ENCODE results near the gene NTRK1. TPM values are rescaled to one million over a fixed set of nuclear protein-coding genes. Genes with fewer than 3 reads are reported as not detected.

The NTRK1 gene
- total and polyA plus RNA-seq, 2 donors (not counting 1 experiment from before 2014, with no cell fraction given) = not detected

GRCh38 chr1:156815961-156816422, 44.7 kb upstream of the NTRK1 start:
- Histone ChIP-seq H3K4me3 (ENCODE audit: control extremely low read depth in 1 of 5, extremely low read depth in 1 of 5, insufficient read depth in 1 of 5, low read depth in 2 of 5, low read length in 4 of 5) (peak overlapping the region in 1 of 5 experiments; percentile 47), H3K4me1 (ENCODE audit: control insufficient read depth in 2 of 2, insufficient read depth in 2 of 2, low read length in 2 of 2) (peaks cover 26 to 32% of the 10 kb centered on the region in 2 donors), H2AFZ (ENCODE audit: insufficient read depth, low read depth, low read length, poor library complexity, severe bottlenecking) (peak overlapping the region; percentile 80), H3K79me2 (ENCODE audit: control insufficient read depth, insufficient read depth, low read length) (no peaks in the 10 kb centered on the region), H3K36me3 (replicated peaks in 1 of 2; ENCODE audit: control extremely low read depth in 1 of 2, control insufficient read depth in 1 of 2, extremely low read depth in 1 of 2, insufficient read depth in 2 of 2, low read length in 1 of 2) (no peaks in the 10 kb centered on the region), H3K27me3 (replicated peaks in 1 of 4; ENCODE audit: control extremely low read depth in 1 of 4, control insufficient read depth in 3 of 4, insufficient read depth in 4 of 4, low read length in 3 of 4) (peaks cover 0 to 12% (median 0%) of the 10 kb centered on the region in 4 experiments), H3K4me2 (replicated peaks; ENCODE audit: low read depth, low read length, poor library complexity, severe bottlenecking) (peak overlapping the region; percentile 74), H3K27ac (ENCODE audit: low read length in 2 of 2) (peak overlapping the region; percentile 28 to 52), H3K9ac (ENCODE audit: low read length) (peak overlapping the region; percentile 53), H4K20me1 (ENCODE audit: control insufficient read depth, insufficient read depth, low read length, poor library complexity, severe bottlenecking) (no peaks in the 10 kb centered on the region), H3K9me3 (ENCODE audit: control extremely low read depth in 1 of 3, control insufficient read depth in 2 of 3, insufficient read depth in 1 of 3, low read length in 2 of 3) (peaks cover 0 to 3% (median 0%) of the 10 kb centered on the region in 3 donors)
- peak overlapping the region; percentile 68 for H3K4me3 Mint-ChIP-seq
- POLR2A ChIA-PET = no interaction called here
- ATAC-seq (ENCODE audit: low read depth) (no peak), DNase-seq (no peak)
- peaks cover 4% of the 10 kb centered on the region for H3K27me3 Mint-ChIP-seq
- H3K27ac Mint-ChIP-seq = peak overlapping the region; percentile 17
- H3K9me3 Mint-ChIP-seq (ENCODE audit: insufficient read depth) = no peaks in the 10 kb centered on the region
- intact Hi-C loops (cut with micrococcal nuclease) = no loop called here
- CTCF ChIA-PET = no interaction called here
- H3K4me1 Mint-ChIP-seq = peaks cover 34% of the 10 kb centered on the region
- TF ChIP-seq EZH2 (IDR thresholded peaks at IDR 0.05; ENCODE audit: borderline replicate concordance, insufficient read depth, low read depth, low read length, poor library complexity, severe bottlenecking) = no peak
- no peak for TF ChIP-seq CTCF (IDR thresholded peaks at IDR 0.05)
- WGBS (ENCODE audit: insufficient coverage) = 67% methylated on average over 8 of the region's 10 CpGs

GRCh38 chr1:156816561-156817328, 43.9 kb upstream of the NTRK1 start, which contains the start of gene SH2D2A:
SH2D2A (minus strand) TSS chr1:156816848; CDS start chr1:156816708, 140 bp downstream.
- WGBS (ENCODE audit: insufficient coverage) = no CpG with 5 or more reads among the region's 10 CpGs
- no peaks in the 10 kb centered on the region for H3K9me3 Mint-ChIP-seq (ENCODE audit: insufficient read depth)
- peak; percentile 88 for DNase-seq
- Histone ChIP-seq H3K4me2 (replicated peaks; ENCODE audit: low read depth, low read length, poor library complexity, severe bottlenecking) (peak within 1 kb of the TSS; percentile 74), H3K9me3 (ENCODE audit: control extremely low read depth in 1 of 3, control insufficient read depth in 2 of 3, insufficient read depth in 1 of 3, low read length in 2 of 3) (peaks cover 0 to 3% (median 0%) of the 10 kb centered on the region in 3 donors), H3K27me3 (replicated peaks in 1 of 4; ENCODE audit: control extremely low read depth in 1 of 4, control insufficient read depth in 3 of 4, insufficient read depth in 4 of 4, low read length in 3 of 4) (peaks cover 0 to 19% (median 1%) of the 10 kb centered on the region in 4 experiments), H3K79me2 (ENCODE audit: control insufficient read depth, insufficient read depth, low read length) (no peaks in the 10 kb centered on the region), H2AFZ (ENCODE audit: insufficient read depth, low read depth, low read length, poor library complexity, severe bottlenecking) (peak within 1 kb of the TSS; percentile 80), H3K9ac (ENCODE audit: low read length) (peak within 1 kb of the TSS; percentile 53), H3K4me3 (ENCODE audit: control extremely low read depth in 1 of 5, extremely low read depth in 1 of 5, insufficient read depth in 1 of 5, low read depth in 2 of 5, low read length in 4 of 5) (peak within 1 kb of the TSS in 2 of 5 experiments; percentile 25 to 47), H3K36me3 (replicated peaks in 1 of 2; ENCODE audit: control extremely low read depth in 1 of 2, control insufficient read depth in 1 of 2, extremely low read depth in 1 of 2, insufficient read depth in 2 of 2, low read length in 1 of 2) (no peaks in the 10 kb centered on the region), H4K20me1 (ENCODE audit: control insufficient read depth, insufficient read depth, low read length, poor library complexity, severe bottlenecking) (no peaks in the 10 kb centered on the region), H3K27ac (ENCODE audit: low read length in 2 of 2) (peak within 1 kb of the TSS; percentile 28 to 52), H3K4me1 (ENCODE audit: control insufficient read depth in 2 of 2, insufficient read depth in 2 of 2, low read length in 2 of 2) (peaks cover 26 to 32% of the 10 kb centered on the region in 2 donors)
- H3K27me3 Mint-ChIP-seq = peaks cover 11% of the 10 kb centered on the region
- H3K4me3 Mint-ChIP-seq = peak within 1 kb of the TSS; percentile 68
- peaks cover 34% of the 10 kb centered on the region for H3K4me1 Mint-ChIP-seq
- peak; percentile 69 for ATAC-seq (ENCODE audit: low read depth)
- TF ChIP-seq EZH2 (IDR thresholded peaks at IDR 0.05; ENCODE audit: borderline replicate concordance, insufficient read depth, low read depth, low read length, poor library complexity, severe bottlenecking) (no peak), CTCF (IDR thresholded peaks at IDR 0.05) (no peak)
- peak within 1 kb of the TSS; percentile 82 for H3K27ac Mint-ChIP-seq
- POLR2A ChIA-PET = no interaction called here
- intact Hi-C loops (cut with micrococcal nuclease) = no loop called here
- CTCF ChIA-PET = interaction anchor here (0.7 kb wide), 1 partner anchor 157 kb away, joined by 3 read pairs; no protein-coding TSS in a partner anchor

Measured in B cell (primary cell).